GM21515 (cell line): Measurements from ENCODE around the gene CPD.
"Not testable (repeated sequence)": the region's sequence is repeated elsewhere in the genome, so short reads cannot be mapped to it uniquely, and the experiment has no call there.

Experiments used
- ATAC-seq: cut with Tn5 transposase; IDR thresholded peaks from one replicate; pipeline ENCODE4 v1.9.1; 2021; ENCODE audit not compliant: unreplicated experiment

The CPD gene

DNA sequence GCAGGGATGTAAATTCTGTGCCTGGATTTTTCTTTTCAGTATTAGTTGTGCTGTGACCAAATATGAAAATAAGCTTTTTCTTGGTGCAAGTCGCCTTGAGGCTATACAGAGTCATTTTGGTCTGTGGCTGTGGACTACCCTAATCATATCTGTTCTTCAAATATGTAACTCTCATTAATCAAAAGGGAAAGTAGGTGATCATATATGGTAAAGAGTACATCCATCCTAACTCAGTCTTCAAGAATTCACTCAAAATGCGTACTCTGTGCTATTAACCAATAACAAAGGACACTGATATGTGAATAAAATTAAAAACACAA is 2.6 kb downstream of the CPD start:
- no peak for ATAC-seq

- ATAC-seq = no peak
These were observed 3.6 kb downstream of the CPD start for GRCh38 chr17:30382345-30382744.

DNA sequence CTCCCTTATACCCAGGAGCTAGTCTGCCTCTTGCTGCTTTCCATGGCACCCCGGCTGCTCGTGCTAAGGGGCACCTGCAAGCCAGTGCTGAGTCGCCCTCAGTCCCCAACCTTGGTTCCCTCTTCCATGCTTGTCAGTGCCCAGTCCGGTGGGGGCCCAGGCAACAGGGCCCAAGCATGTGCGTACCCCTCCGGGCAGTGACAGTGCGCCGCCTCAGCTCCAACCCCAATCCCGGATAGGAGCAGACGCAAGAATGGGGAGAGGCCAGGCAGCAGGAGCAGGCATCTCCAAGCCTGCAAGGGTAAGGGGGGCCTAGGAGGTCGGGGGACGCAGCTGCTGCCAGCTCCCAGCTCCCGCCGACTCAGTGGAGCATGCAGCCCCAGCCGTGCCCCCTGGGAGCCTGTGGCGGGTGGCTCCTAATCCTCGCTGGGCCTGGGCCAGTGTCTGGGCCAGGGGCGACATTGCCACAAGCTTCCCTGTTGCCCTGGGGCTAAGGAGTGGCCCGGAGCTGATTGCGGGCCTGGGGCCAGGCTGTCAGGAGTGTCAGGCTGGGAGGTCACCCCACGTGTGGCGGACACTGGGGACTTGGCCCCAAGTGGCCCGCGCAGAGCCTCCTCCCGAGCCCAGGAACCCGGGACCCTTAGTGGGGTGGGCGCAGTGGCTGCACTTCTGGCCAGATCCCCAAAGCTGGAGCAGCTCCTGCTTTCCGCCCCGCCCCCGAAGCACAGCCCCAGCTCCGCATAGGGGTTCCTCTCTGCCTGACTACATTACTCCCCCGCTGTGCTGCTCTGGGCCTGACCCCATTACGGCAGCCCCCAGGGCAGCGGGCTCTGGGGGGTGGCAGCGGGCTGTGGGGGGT is 9.8 kb downstream of the CPD start:
- no peak for ATAC-seq

DNA sequence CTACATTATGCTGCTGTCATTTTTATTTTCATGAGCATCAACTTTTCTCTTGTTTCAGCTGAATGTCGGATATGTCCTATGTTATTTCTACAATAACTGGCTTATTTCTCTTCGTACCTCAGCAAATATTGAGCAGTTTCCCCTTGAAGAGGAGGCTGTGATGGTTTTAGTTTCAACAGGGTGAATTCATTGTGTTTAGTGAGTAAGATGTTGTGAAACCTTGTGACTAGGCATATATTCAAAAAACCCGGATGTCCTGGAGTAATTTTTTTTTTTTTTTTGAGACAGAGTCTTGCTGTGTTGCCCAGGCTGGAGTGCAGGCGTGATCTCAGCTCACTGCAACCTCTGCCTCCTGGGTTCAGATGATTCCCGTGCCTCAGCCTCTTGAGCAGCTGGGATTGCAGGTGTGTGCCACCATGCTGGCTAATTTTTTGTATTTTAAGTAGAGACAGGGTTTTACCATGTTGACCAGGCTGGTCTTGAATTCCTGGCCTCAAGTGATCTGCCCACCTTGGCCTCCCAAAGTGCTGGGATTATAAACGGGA is 11.1 kb downstream of the CPD start:
- no peak for ATAC-seq

- ATAC-seq = no peak
These were observed 12.8 kb downstream of the CPD start for GRCh38 chr17:30391534-30391933.

DNA sequence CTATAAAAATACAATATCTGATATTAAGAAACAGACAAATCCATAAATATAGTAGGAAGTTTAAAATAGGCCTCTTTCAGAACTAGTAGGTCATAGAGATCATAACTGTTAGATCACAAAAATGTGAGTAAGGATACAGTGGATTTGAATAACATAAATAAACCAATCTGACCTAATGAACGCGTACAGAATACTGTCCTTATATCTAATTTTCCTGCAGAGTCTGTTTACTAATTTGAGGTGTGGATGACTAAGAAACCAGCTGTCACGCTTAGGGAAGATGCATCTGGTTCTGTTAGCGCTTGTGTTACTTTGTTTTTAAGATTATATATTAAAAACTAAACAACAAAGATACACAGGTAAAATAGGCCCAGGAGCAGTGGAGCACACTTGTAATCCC is 14.8 kb downstream of the CPD start:
- ATAC-seq = no peak

DNA sequence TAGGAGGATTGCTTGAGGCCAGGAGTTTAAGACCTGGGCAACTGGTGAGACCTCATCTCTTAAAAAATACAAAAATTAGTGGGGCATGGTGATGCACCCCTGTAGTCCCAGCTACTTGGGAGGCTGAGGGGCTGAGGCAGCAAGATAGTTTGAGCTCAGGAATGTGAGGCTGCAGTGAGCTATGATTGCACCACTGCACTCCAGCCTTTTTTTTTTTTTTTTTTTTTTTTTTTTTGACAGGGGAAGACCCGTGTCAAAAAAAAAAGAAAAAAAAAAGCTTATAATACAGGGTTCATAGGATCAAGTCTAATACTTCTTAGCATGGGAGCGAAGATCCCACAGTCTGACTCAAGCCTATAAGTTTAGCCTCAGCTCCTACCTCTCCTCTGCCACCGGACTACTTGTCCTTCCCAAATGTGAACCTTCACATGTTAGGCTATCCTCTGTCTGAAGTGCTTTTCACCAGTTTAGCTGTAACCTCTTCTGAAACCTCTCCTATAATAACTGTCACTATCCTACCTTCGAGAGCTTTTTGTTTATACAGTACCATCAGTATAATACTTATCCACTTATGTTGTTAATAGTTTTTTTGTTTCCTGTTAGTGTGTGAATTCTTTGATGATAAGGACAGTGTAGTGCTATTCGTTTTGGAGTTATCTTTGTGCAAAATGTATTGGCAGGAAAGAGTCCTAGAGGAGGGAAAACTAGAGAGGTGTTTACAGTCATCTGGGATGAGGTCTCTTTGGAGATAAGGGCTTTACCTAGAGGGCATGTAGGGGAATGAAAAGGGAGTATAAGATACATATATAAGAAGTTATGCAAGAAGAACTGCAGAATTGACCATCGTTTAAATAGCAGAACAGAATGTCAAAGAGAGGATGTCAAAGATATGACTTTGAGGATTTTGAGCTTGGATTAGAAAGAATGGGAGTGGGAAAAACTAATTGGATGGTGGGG is 15.5 kb downstream of the CPD start:
- no peak for ATAC-seq

GRCh38 chr17:30395398-30396022 is 16.8 kb downstream of the CPD start:
- no peak for ATAC-seq

- ATAC-seq = no peak
These were observed 17.4 kb downstream of the CPD start for GRCh38 chr17:30396129-30396528.

GRCh38 chr17:30396612-30397011 is 17.9 kb downstream of the CPD start:
- ATAC-seq = no peak

- no peak for ATAC-seq
These were observed 19.8 kb downstream of the CPD start for GRCh38 chr17:30398328-30399041.

GRCh38 chr17:30401097-30401496 is 22.4 kb downstream of the CPD start:
- ATAC-seq = no peak

DNA sequence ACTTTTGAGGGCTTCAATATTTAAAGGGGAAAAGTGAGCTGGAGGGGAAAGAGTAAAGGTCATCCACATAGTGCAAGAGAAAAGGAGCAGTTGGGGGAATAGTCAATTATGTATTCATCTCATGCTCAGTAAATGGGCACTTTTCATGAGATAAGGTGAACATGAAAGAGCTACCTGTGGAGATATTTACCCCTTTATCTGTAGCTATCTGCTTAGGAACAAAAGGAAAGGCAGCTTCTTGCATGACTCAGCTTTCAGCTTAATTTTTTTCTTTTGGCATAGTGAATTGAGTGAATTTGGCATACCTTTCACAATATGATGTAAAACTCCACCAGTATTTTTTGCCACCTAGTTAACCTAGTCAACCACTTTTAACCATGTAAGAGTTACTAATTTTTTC is 26.4 kb downstream of the CPD start:
- no peak for ATAC-seq

- ATAC-seq = not testable (repeated sequence)
These were observed 31.9 kb downstream of the CPD start for GRCh38 chr17:30410627-30411026.

DNA sequence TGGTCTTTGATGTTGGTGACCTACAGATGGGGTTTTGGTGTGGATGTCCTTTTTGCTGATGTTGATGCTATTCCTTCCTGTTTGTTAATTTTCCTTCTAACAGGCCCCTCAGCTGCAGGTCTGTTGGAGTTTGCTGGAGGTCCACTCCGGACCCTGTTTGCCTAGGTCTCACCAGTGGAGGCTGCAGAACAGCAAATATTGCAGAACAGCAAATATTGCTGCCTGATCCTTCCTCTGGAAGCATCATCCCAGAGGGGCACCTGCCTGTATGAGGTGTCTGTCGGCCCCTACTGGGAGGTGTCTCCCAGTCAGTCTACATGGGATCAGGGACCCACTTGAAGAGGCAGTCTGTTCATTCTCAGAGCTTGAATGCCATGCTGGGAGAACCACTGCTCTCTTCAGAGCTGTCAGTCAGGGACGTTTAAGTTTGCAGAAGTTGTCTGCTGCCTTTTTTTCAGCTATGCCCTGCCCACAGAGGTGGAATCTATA is 33.3 kb downstream of the CPD start:
- not testable (repeated sequence) for ATAC-seq

GRCh38 chr17:30413109-30413508 is 34.4 kb downstream of the CPD start:
- ATAC-seq = no peak

DNA sequence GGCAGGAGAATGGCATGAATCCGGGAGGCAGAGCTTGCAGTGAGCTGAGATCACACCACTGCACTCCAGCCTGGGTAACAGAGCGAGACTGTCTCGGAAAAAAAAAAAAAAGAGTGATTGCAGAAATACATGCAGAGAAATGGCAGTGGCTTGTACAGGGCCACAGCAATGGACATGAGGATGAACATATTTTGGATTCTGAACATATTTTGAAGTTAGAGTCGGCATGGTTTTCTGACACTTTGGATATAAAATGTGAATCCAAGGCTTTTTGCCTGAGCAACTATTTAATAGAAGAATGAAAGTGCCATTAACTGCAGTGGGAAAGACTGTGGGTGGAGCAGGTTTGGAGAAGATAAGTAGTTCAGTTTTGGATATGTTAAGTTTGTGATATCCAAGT is 35.8 kb downstream of the CPD start:
- ATAC-seq = no peak

DNA sequence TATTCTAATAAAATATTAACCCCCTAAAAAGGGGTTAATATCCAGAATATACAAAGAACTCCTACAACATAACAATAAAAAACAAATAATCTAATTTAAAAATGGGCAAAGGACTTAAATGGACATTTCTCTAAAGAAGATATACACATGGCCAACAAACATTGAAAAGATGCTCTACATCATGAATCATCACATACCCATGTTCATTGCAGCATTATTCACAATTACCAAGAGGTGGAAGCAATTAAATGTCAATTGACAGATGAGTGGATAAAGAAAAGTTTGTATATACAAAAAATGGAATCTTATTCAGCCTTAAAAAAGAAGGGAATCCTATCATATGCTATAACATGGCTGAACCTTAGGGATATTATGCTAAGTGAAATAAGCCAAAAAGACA is 36.8 kb downstream of the CPD start:
- no peak for ATAC-seq

DNA sequence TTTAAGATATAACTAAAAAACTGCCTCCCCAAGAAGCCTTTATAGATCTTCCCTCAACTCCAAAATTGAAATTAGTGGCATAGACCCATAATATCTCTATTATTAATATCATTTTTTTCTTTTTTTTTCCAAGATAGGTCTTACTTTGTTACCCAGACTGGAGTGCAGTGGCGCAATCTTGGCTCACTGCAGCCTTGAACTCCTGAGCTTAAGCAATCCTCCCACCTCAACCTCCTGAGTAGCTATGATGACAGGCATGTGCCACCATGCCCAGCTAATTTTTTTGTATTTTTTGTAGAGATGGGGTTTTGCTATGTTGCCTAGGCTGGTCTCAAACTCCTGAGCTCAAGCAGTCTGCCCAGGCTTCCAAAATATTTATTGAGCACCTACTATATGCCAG is 39.3 kb downstream of the CPD start:
- ATAC-seq = not testable (repeated sequence)

DNA sequence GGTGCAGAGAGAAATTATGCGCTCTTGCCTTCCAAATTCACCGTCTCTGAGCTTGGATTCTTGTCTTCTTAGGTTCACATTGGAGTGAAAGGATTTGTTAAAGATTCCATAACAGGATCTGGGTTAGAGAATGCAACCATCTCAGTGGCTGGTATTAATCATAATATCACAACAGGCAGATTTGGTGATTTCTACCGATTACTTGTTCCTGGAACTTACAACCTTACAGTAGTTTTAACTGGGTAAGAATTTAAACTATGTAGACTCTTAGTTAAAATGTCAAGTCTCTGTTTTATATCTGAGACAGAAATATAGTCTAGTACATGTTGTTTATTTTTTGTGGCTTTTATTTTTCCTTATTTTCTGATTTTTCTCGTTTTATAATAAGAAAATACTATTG is 42.9 kb downstream of the CPD start:
- ATAC-seq = no peak

- no peak for ATAC-seq
These were observed 43.4 kb downstream of the CPD start for GRCh38 chr17:30422171-30422570.
